Naive thymus-derived CD4-positive, alpha-beta T cell (primary cell): ENCODE measurements around the gene CPAMD8. TPM values are rescaled to one million over a fixed set of nuclear protein-coding genes. Genes with fewer than 3 reads are reported as not detected.

Experiments used
- ATAC-seq: fragments of 150-1000 bp; cut with Tn5 transposase; 2 replicates; pipeline ENCODE4 v1.10.0; 2021; ENCODE audit warnings: mild to moderate bottlenecking, moderate library complexity
- CTCF ChIA-PET: fragments of 350-600 bp; sonication (Branson Sonifier 250); formaldehyde crosslinking; loops from one replicate; lab custom pipeline; 2021; ENCODE audit warnings: antibody characterized with exemption; lab: Charles Lee
- POLR2A ChIA-PET: fragments of 350-600 bp; sonication (Branson Sonifier 250); formaldehyde crosslinking; loops from one replicate; lab custom pipeline; 2021; ENCODE audit warnings: antibody characterized with exemption, inconsistent platforms; lab: Charles Lee
- DNase-seq, 9 donors: peaks; one replicate each; pipeline versions ENCODE4 v3.0.0 to v3.0.0-alpha.2; 2020 to 2022; ENCODE audit warnings: mixed read lengths in 1 of 9
- H3K27ac ChIP-seq: one replicate; pipeline ENCODE4 v1.7.0; 2013; ENCODE audit warnings: mild to moderate bottlenecking, low read depth, low read length, moderate library complexity
- H3K27me3 ChIP-seq, 2 donors: one replicate each; pipeline ENCODE4 v1.7.0; 2013; ENCODE audit warnings: low read length in 2 of 2, mild to moderate bottlenecking in 2 of 2, moderate library complexity in 2 of 2; ENCODE audit not compliant: control insufficient read depth in 2 of 2, insufficient read depth in 2 of 2
- H3K36me3 ChIP-seq, 3 experiments: 1 replicate in 2 of 3; 2 replicates in 1 of 3; pipeline ENCODE4 v1.7.0; 2013; ENCODE audit warnings: low read length in 3 of 3, mild to moderate bottlenecking in 3 of 3, moderate library complexity in 1 of 3; ENCODE audit not compliant: insufficient read depth in 3 of 3, control insufficient read depth in 2 of 3
- H3K4me1 ChIP-seq, 2 donors: one replicate each; pipeline ENCODE4 v1.7.0; 2013; ENCODE audit warnings: low read length in 2 of 2, mild to moderate bottlenecking in 2 of 2, moderate library complexity in 1 of 2; ENCODE audit not compliant: control insufficient read depth in 2 of 2, insufficient read depth in 2 of 2
- H3K4me3 ChIP-seq: 2 replicates; pipeline ENCODE4 v1.7.0; 2013; ENCODE audit warnings: mild to moderate bottlenecking, low read length
- H3K9me3 ChIP-seq, 3 experiments: 1 replicate in 2 of 3; 2 replicates in 1 of 3; pipeline ENCODE4 v1.7.0; 2013; ENCODE audit warnings: low read length in 3 of 3; ENCODE audit not compliant: control insufficient read depth in 2 of 3
- H3K27ac Mint-ChIP-seq, 9 donors: one replicate each; pipeline ENCODE4 v1.8.0; 2020 to 2022; ENCODE audit warnings: mixed read lengths in 9 of 9, mild to moderate bottlenecking in 8 of 9, moderate library complexity in 5 of 9, inconsistent platforms in 2 of 9
- H3K27me3 Mint-ChIP-seq, 5 donors: one replicate each; pipeline ENCODE4 v1.8.0; 2021 to 2022; ENCODE audit warnings: mixed read lengths in 5 of 5, mild to moderate bottlenecking in 1 of 5
- H3K36me3 Mint-ChIP-seq, 5 donors: one replicate each; pipeline ENCODE4 v1.8.0; 2020 to 2022; ENCODE audit warnings: mixed read lengths in 5 of 5, mild to moderate bottlenecking in 3 of 5, inconsistent platforms in 1 of 5
- H3K4me1 Mint-ChIP-seq, 7 donors: one replicate each; pipeline ENCODE4 v1.8.0; 2020 to 2022; ENCODE audit warnings: mixed read lengths in 7 of 7, mild to moderate bottlenecking in 3 of 7, inconsistent platforms in 1 of 7
- H3K4me3 Mint-ChIP-seq, 10 donors: one replicate each; pipeline ENCODE4 v1.8.0; 2020 to 2022; ENCODE audit warnings: mild to moderate bottlenecking in 10 of 10, mixed read lengths in 10 of 10, moderate library complexity in 6 of 10, inconsistent platforms in 2 of 10
- H3K9me3 Mint-ChIP-seq, 11 donors: one replicate each; pipeline ENCODE4 v1.8.0; 2020 to 2022; ENCODE audit warnings: mixed read lengths in 11 of 11, mild to moderate bottlenecking in 4 of 11, inconsistent platforms in 1 of 11, moderate library complexity in 1 of 11
- intact Hi-C, 2 donors: fragments of 100-400 bp; cut with micrococcal nuclease; formaldehyde crosslinking; loops; one replicate each; pipeline ENCODE4 v1.15.1; 2023
- polyA plus RNA-seq, 2 donors: library from polyadenylated mRNA; unstranded; fragments of 300-500 nt; fragmentation: Illumina TruSeq; gene quantifications; one replicate each; pipeline ENCODE4 v1.2.3, GENCODE V29; 2021
- total RNA-seq, 6 experiments: library from RNA in 5 of 6; stranded (reverse) in 5 of 6; gene quantifications; 1 replicate in 5 of 6; 2 replicates in 1 of 6; pipeline ENCODE4 v1.2.3 and lab custom pipeline; 2021 to 2026

Gene CPAMD8
- total and polyA plus RNA-seq, 7 experiments from 2014 or later: 0.18 to 6.6 (median 2.4) TPM

DNA sequence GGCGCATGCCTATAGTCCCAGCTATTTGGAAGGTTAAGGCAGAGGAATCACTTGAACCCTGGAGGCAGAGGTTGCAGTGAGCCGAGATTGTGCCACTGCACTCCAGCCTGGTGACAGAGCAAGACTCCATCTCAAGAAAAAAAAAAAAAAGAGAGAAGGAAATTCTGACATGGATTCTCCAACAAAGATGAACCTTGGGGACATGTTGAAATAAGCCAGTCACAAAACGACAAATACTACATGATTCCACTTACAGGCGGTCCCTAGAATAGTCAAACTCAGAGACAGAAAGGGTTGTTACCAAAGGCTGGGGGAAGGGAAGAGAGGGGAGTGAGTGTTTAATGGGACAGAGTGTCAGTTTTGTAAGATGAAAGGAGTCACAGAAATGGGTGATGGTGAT, 71.4 kb downstream of the CPAMD8 start:
- POLR2A ChIA-PET: no interaction called here
- Histone ChIP-seq H3K36me3 (no peaks in the 10 kb centered on the region), H3K4me1 (no peaks in the 10 kb centered on the region), H3K4me3 (no peak overlapping the region), H3K27me3 (no peaks in the 10 kb centered on the region), H3K9me3 (peaks cover 0 to 3% (median 0%) of the 10 kb centered on the region in 3 experiments), H3K27ac (no peak overlapping the region)
- peaks cover 0 to 14% (median 3%) of the 10 kb centered on the region in 11 donors for H3K9me3 Mint-ChIP-seq
- CTCF ChIA-PET: no interaction called here
- H3K27me3 Mint-ChIP-seq: peaks cover 4 to 22% (median 13%) of the 10 kb centered on the region in 5 donors
- no peak overlapping the region for H3K4me3 Mint-ChIP-seq
- peaks cover 0 to 6% (median 0%) of the 10 kb centered on the region in 7 donors for H3K4me1 Mint-ChIP-seq
- intact Hi-C loops: no loop called here
- no peak for ATAC-seq
- no peak for DNase-seq
- peaks cover 0 to 5% (median 3%) of the 10 kb centered on the region in 5 donors for H3K36me3 Mint-ChIP-seq
- H3K27ac Mint-ChIP-seq: no peak overlapping the region

DNA sequence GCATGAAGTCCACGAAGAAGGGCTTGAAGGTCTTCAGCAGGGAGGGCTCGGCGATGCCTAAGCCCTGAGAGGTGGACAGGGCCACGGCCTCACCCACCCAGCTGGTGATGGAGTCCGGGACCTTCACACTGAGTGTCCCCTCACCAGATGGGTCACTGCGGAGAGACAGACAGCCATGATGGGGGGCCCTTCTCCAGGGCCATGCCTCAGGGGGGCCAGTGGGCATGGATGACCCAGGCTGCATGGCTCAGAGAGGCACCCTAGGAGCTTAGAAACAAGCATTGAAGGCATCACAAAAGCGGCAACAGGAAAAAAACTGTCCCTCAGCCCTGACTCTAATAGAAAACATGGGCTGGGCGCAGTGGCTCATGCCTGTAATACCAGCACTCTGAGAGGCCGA, 74.6 kb downstream of the CPAMD8 start:
- Histone ChIP-seq H3K4me3 (no peak overlapping the region), H3K36me3 (no peaks in the 10 kb centered on the region), H3K27ac (no peak overlapping the region), H3K4me1 (no peaks in the 10 kb centered on the region), H3K27me3 (no peaks in the 10 kb centered on the region), H3K9me3 (peaks cover 0 to 3% (median 0%) of the 10 kb centered on the region in 3 experiments)
- peaks cover 4 to 22% (median 14%) of the 10 kb centered on the region in 5 donors for H3K27me3 Mint-ChIP-seq
- no peak overlapping the region for H3K27ac Mint-ChIP-seq
- H3K36me3 Mint-ChIP-seq: peaks cover 0 to 5% (median 3%) of the 10 kb centered on the region in 5 donors
- peaks cover 0 to 14% (median 0%) of the 10 kb centered on the region in 11 donors for H3K9me3 Mint-ChIP-seq
- ATAC-seq (no peak), DNase-seq (no peak)
- ChIA-PET POLR2A (no interaction called here), CTCF (no interaction called here)
- H3K4me3 Mint-ChIP-seq: no peak overlapping the region
- H3K4me1 Mint-ChIP-seq: peaks cover 0 to 2% (median 0%) of the 10 kb centered on the region in 7 donors
- intact Hi-C loops: no loop called here

DNA sequence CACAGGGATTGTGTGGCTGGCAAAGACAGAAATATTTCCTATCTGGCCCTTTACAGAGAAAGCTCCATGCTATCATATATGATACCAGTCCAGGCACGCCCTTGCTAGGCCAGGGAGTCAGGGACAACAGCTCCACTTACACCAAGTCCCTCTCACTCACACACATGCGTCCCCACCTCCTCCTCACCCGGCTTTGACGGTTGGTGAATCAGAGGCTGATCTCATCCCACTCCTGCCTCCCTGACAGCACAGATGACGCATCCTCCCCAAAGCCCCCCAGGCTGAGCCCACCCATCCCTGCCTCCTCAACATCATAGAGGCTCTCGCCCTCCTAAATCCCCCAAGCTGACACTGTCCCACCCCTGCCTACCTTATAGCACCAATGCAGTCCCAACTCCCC, 75.1 kb downstream of the CPAMD8 start:
- H3K27me3 ChIP-seq: no peaks in the 10 kb centered on the region
- POLR2A ChIA-PET: no interaction called here
- Mint-ChIP-seq H3K27me3 (peaks cover 4 to 22% (median 14%) of the 10 kb centered on the region in 5 donors), H3K9me3 (peaks cover 0 to 14% (median 0%) of the 10 kb centered on the region in 11 donors), H3K27ac (no peak overlapping the region), H3K4me3 (no peak overlapping the region), H3K36me3 (peaks cover 0 to 5% (median 3%) of the 10 kb centered on the region in 5 donors), H3K4me1 (peaks cover 0 to 2% (median 0%) of the 10 kb centered on the region in 7 donors)
- intact Hi-C loops: no loop called here
- no peaks in the 10 kb centered on the region for H3K36me3 ChIP-seq
- CTCF ChIA-PET: no interaction called here
- DNase-seq (no peak), ATAC-seq (no peak)
- H3K4me1 ChIP-seq: no peaks in the 10 kb centered on the region
- peaks cover 0 to 3% (median 0%) of the 10 kb centered on the region in 3 experiments for H3K9me3 ChIP-seq
- H3K4me3 ChIP-seq: no peak overlapping the region
- no peak overlapping the region for H3K27ac ChIP-seq

DNA sequence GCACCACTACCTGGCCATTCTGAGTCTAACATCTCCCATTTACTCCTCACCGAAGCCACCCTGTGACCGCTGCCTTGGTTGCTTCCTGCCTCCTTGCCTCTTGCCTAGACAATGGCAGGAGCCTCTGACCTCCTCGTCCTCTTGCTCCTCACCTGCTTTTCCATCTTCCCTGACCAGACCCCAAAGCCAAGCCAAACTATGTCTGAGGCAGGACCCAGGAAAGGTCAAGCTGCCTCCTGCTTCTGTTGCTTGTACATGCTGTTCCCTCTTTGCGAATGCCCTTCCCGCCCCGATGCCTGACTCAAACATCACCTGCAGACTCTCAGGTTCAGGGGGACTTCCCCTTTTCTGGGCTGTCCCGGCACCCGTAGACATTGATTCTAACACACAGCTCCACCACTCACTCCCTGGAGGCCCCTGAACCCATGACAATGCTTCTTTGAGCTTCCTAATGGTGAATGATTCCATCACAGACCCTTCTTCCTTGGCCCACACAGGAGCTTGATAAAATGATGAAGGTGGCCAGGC, 77.0 kb downstream of the CPAMD8 start:
- DNase-seq (no peak), ATAC-seq (no peak)
- H3K4me3 ChIP-seq: no peak overlapping the region
- ChIA-PET CTCF (no interaction called here), POLR2A (interaction anchor here (0.6 kb wide), 1 partner anchor 108 kb away, joined by 3 read pairs; no protein-coding TSS in a partner anchor)
- H3K4me1 ChIP-seq: no peaks in the 10 kb centered on the region
- Mint-ChIP-seq H3K27me3 (peaks cover 0 to 17% (median 9%) of the 10 kb centered on the region in 5 donors), H3K36me3 (peaks cover 0 to 5% (median 3%) of the 10 kb centered on the region in 5 donors), H3K9me3 (peaks cover 0 to 15% (median 4%) of the 10 kb centered on the region in 11 donors), H3K27ac (no peak overlapping the region), H3K4me1 (no peaks in the 10 kb centered on the region), H3K4me3 (no peak overlapping the region)
- H3K27ac ChIP-seq: no peak overlapping the region
- intact Hi-C loops: no loop called here
- peaks cover 0 to 3% (median 0%) of the 10 kb centered on the region in 3 experiments for H3K9me3 ChIP-seq
- no peaks in the 10 kb centered on the region for H3K36me3 ChIP-seq
- no peaks in the 10 kb centered on the region for H3K27me3 ChIP-seq

DNA sequence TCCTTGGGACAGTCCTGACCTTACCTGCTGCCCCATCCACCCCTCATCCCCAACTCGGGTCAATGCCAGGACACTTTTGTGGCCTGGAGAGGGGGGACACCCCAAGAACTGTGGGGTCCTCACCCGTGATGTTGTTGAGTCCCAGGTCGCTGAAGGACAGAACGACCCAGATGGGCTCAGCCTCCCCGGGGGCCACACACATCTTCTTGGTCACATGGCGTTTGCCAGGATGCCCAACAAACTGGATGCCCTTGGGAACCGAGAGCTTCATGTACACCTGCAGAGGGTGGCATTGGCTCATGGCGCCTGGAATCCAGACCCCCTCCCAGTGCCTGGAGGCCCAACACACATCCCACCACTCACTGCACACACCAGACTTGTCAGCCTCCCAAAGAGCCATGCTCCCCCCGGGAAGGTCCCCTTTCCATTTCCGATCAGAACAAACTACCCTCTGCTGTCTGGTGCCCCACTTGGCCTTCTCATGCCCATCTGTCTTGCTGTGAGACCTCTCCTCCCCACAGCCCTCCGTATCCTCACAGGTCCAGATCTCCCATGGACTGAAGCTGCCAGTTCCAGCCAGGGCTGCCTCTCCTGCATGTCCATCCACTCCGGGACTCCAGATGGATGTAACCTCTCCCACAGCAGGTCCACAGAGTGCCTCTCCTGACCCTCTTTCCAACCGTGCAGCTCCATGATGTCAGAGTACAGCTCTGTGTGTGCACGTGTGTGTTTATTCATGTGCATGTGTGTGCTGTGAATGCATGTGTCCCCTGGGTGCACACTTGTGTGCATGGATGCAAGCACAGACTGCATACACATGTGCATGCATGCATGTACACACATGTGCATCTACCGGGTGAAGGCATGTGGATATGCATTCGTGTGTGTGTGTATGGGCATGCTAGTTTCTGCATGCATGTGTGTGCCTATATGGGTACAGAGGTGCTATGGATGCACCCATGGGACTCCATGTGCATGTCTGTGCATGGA, 79.4 kb downstream of the CPAMD8 start:
- Mint-ChIP-seq H3K27me3 (peaks cover 0 to 6% (median 0%) of the 10 kb centered on the region in 5 donors), H3K4me3 (no peak overlapping the region), H3K4me1 (no peaks in the 10 kb centered on the region), H3K27ac (no peak overlapping the region), H3K36me3 (no peaks in the 10 kb centered on the region), H3K9me3 (peaks cover 0 to 15% (median 0%) of the 10 kb centered on the region in 11 donors)
- H3K27me3 ChIP-seq: no peaks in the 10 kb centered on the region
- CTCF ChIA-PET: interaction anchor here (0.6 kb wide), 1 partner anchor 59 kb away, joined by 3 read pairs; no protein-coding TSS in a partner anchor
- no peaks in the 10 kb centered on the region for H3K36me3 ChIP-seq
- ATAC-seq (no peak), DNase-seq (no peak)
- H3K27ac ChIP-seq: no peak overlapping the region
- H3K4me3 ChIP-seq: no peak overlapping the region
- intact Hi-C loops: no loop called here
- H3K4me1 ChIP-seq: no peaks in the 10 kb centered on the region
- POLR2A ChIA-PET: no interaction called here
- no peaks in the 10 kb centered on the region for H3K9me3 ChIP-seq

DNA sequence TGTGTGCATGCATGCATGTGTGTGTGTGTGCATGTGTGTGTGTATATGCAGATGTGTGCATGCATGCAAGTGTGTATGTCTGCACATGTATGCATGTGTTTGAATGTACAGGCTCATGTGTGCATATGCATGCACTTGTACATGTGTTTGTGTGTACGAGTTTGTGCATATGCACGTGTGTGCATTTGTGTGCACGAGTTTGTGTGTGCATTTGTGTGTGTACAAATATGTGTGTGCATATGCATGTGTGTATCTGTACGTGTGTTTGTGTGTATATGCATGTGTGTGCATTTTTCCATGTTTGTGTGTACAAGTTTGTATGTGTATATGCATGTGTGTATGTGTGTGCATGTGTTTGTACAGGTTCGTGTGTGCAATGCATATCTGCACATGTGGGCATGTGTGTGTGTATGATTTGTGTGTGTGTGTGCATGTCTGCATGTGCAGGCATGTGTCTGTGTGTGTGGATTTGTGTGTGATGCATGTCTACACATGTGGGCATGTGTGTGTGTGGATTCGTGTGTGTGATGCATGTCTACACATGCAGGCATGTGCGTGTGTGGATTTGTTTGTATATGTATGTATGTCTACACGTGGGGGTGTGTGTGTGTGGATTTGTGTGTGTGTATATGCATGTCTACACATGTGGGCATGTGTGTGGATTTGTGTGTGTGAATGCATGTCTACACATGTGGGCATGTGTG, 80.7 kb downstream of the CPAMD8 start:
- POLR2A ChIA-PET: no interaction called here
- H3K4me1 Mint-ChIP-seq: no peaks in the 10 kb centered on the region
- Histone ChIP-seq H3K9me3 (no peaks in the 10 kb centered on the region), H3K4me3 (no peak overlapping the region), H3K4me1 (no peaks in the 10 kb centered on the region), H3K27ac (no peak overlapping the region), H3K27me3 (no peaks in the 10 kb centered on the region), H3K36me3 (no peaks in the 10 kb centered on the region)
- peaks cover 0 to 3% (median 0%) of the 10 kb centered on the region in 5 donors for H3K36me3 Mint-ChIP-seq
- CTCF ChIA-PET: no interaction called here
- no peak overlapping the region for H3K27ac Mint-ChIP-seq
- ATAC-seq: no peak
- DNase-seq: no peak
- intact Hi-C loops: no loop called here
- peaks cover 0 to 15% (median 0%) of the 10 kb centered on the region in 11 donors for H3K9me3 Mint-ChIP-seq
- peaks cover 0 to 5% (median 0%) of the 10 kb centered on the region in 5 donors for H3K27me3 Mint-ChIP-seq
- no peak overlapping the region for H3K4me3 Mint-ChIP-seq
